OCI-LY3 (cell line): Measurements from ENCODE around the gene RPS16.

Experiments used
- H2AFZ ChIP-seq: fragments of 200-600, 300-600 bp; shearing (Covaris generic); 2 replicates; pipeline ENCODE4 v1.6.0; 2014; ENCODE audit warnings: antibody characterized with exemption, low read depth, low read length
- H3K27ac ChIP-seq: fragments of 200-600, 300-600 bp; sonication (generic); 2 replicates; pipeline ENCODE4 v1.5.1; 2014; ENCODE audit warnings: mild to moderate bottlenecking, low read length, moderate library complexity, mixed read lengths
- H3K27me3 ChIP-seq: fragments of 200-600, 300-600 bp; sonication (generic); 2 replicates; pipeline ENCODE4 v1.6.1; 2014; ENCODE audit warnings: low read depth, low read length, mixed read lengths
- H3K36me3 ChIP-seq: fragments of 200-600, 300-600 bp; sonication (generic); replicated peaks from 2 replicates; pipeline ENCODE3; 2014; ENCODE audit warnings: low read depth, low read length, mixed read lengths
- H3K4me1 ChIP-seq: fragments of 300-600, 200-600 bp; sonication (generic); 2 replicates; pipeline ENCODE4 v1.6.1; 2014; ENCODE audit warnings: low read length, mixed read lengths
- H3K4me2 ChIP-seq: fragments of 200-600, 300-600 bp; sonication (generic); 2 replicates; pipeline ENCODE4 v1.6.1; 2014; ENCODE audit warnings: low read length, mixed read lengths
- H3K4me3 ChIP-seq: fragments of 300-600, 200-600 bp; sonication (generic); 2 replicates; pipeline ENCODE4 v1.5.1; 2014; ENCODE audit warnings: antibody characterized with exemption, mild to moderate bottlenecking, low read length, moderate library complexity
- H3K79me2 ChIP-seq: fragments of 300-600, 200-600 bp; shearing (Covaris generic); 2 replicates; pipeline ENCODE4 v1.6.1; 2014; ENCODE audit warnings: mild to moderate bottlenecking, low read length, mixed read lengths
- H3K9ac ChIP-seq: fragments of 300-600, 200-600 bp; shearing (Covaris generic); 2 replicates; pipeline ENCODE4 v1.6.0; 2014; ENCODE audit warnings: mild to moderate bottlenecking, low read length, moderate library complexity
- H3K9me3 ChIP-seq: fragments of 200-600, 300-600 bp; shearing (Covaris generic); 2 replicates; pipeline ENCODE4 v1.6.1; 2014; ENCODE audit warnings: low read length, mixed read lengths; ENCODE audit not compliant: insufficient read depth
- H4K20me1 ChIP-seq: fragments of 200-600, 300-600 bp; sonication (generic); 2 replicates; pipeline ENCODE4 v1.6.1; 2016; ENCODE audit warnings: low read length, mixed read lengths; ENCODE audit not compliant: insufficient read depth
- EZH2phosphoT487 ChIP-seq: fragments of 200-600 bp; shearing (Covaris generic); IDR thresholded peaks from 2 replicates; pipeline ENCODE4 v1.6.1; 2018; ENCODE audit warnings: antibody characterized with exemption, mixed run types, low read depth
- TF ChIP-seq, protein P1 (sequence below): fragments of 200-600, 300-600 bp; sonication (generic); IDR thresholded peaks from 2 replicates; pipeline ENCODE4 v1.5.1; 2014; ENCODE audit warnings: antibody characterized with exemption, low read length, low read depth

RPS16 gene

DNA sequence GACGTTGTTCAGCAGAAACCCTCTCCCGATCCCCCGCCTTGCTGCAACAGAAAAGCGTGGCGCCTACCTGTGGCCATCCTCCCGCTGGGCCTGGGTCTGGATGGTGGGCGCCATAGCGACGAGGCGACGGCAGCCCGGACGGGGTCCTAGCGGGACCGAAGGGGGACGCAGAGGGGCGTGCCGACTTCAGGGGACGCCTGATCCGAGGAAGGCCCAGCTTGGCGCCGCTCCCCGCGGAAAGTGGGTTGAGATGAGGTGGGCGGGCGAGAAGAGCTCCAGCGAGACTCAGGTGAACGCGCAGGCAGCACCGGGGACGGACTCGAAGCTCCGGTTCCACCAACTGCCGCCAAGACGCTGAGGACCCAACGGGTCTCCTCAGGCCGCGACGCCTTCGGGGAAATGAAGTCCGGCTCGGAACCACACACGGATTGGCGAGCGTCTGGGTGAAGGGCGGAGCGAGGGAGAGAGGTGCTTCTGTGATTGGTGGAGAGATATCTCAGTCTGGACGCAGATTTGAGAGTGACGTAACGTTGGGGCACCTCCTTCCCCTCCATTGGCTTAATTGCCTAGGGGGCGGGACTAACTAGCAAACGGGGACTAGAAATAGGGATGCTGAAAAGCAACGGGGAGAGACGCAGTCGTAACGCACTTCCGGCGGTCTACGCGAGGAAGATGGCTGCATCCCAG is 44.9 kb downstream of the RPS16 start, which contains the start of the genes MED29 and PAF1:
MED29 (plus strand) TSS at position 628 of the 687 bp plus-strand sequence; CDS start at position 673, 45 bp downstream.
PAF1 (minus strand) TSS at position 356 of the 687 bp plus-strand sequence; CDS start at position 114, 242 bp downstream.
- Histone ChIP-seq H4K20me1 (no peaks in the 10 kb centered on the region), H2AFZ (peak within 1 kb of the TSS; percentile 63), H3K9me3 (no peaks in the 10 kb centered on the region), H3K27ac (peak within 1 kb of the TSS; percentile 82), H3K4me3 (peak within 1 kb of the TSS; percentile 90), H3K9ac (peak within 1 kb of the TSS; percentile 88), H3K36me3 (peaks cover 39% of the 10 kb centered on the region), H3K79me2 (peaks cover 35% of the 10 kb centered on the region), H3K4me2 (peak within 1 kb of the TSS; percentile 89), H3K4me1 (peaks cover 11% of the 10 kb centered on the region), H3K27me3 (no peaks in the 10 kb centered on the region)
- TF ChIP-seq, protein P1, sequence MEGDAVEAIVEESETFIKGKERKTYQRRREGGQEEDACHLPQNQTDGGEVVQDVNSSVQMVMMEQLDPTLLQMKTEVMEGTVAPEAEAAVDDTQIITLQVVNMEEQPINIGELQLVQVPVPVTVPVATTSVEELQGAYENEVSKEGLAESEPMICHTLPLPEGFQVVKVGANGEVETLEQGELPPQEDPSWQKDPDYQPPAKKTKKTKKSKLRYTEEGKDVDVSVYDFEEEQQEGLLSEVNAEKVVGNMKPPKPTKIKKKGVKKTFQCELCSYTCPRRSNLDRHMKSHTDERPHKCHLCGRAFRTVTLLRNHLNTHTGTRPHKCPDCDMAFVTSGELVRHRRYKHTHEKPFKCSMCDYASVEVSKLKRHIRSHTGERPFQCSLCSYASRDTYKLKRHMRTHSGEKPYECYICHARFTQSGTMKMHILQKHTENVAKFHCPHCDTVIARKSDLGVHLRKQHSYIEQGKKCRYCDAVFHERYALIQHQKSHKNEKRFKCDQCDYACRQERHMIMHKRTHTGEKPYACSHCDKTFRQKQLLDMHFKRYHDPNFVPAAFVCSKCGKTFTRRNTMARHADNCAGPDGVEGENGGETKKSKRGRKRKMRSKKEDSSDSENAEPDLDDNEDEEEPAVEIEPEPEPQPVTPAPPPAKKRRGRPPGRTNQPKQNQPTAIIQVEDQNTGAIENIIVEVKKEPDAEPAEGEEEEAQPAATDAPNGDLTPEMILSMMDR, result no peak; the same call in 1 of the 2 replicates
- TF ChIP-seq EZH2phosphoT487, result no peak

DNA sequence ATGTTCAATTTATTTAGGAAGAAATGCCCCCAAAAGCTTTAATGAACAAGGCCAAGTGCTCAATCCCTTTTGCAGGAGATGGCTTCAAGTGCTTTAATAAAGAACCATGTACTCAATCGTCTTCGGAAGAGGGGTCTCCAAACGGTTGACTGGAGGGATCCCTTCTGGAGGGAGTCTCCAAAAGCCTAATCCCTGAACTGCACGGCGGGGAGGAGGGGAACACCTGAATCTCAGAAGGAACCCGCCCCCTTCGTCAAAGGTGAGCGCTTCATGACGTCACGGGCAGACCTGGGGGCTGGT is 45.3 kb downstream of the RPS16 start:
- Histone ChIP-seq H2AFZ (peak overlapping the region; percentile 54; the same call in 1 of the 2 replicates), H3K79me2 (peaks cover 35% of the 10 kb centered on the region), H3K4me3 (peak overlapping the region; percentile 78), H3K27ac (peak overlapping the region; percentile 82), H3K4me1 (peaks cover 11% of the 10 kb centered on the region), H3K9ac (peak overlapping the region; percentile 86), H3K36me3 (peaks cover 43% of the 10 kb centered on the region), H3K9me3 (no peaks in the 10 kb centered on the region), H3K27me3 (no peaks in the 10 kb centered on the region), H4K20me1 (no peaks in the 10 kb centered on the region), H3K4me2 (peak overlapping the region; percentile 89)
- TF ChIP-seq, protein P1, result no peak
- TF ChIP-seq EZH2phosphoT487, result no peak

DNA sequence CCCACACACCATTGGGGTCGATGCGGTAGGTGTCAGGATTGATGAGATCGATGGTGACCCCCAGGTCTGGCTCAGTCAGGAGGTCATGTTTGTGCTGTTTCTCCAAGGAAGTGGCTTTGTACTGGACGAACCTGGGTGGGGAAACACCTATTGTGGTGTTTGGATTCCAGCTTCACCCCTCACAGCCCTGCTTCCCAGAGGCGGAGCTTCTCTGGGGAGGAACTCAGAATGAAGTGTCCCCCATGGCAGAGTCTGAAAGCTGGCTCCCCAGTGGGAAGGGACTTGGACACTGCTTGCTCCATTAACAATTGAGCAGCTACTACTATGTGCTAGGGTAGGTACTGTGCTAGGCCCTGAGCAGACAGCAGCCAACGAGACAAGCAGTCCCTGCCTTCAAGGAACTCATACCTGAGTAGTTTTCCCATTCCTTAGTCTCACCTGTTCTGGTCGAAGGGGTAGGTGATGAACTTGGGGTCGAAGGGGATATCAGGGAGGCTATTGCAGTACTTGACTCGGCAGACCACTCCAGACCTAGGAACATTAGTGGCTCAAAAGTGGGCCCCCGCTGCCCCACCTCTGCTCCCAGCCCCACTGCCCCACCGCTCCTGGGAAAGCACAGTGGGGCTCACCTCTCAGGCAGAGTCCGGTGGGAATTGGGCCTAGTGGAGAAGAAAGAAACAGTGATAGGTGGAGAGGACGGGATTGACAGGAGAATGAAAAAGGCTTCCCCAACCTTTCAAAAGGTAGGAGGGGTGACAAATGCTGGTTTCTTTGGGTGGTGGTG is 45.9 kb downstream of the RPS16 start:
- H3K9me3 ChIP-seq, result no peaks in the 10 kb centered on the region
- H3K36me3 ChIP-seq, result peaks cover 41% of the 10 kb centered on the region

More for the DNA sequence above, 45.9 kb downstream of the RPS16 start:
- H3K27me3 ChIP-seq, result no peaks in the 10 kb centered on the region
- peaks cover 35% of the 10 kb centered on the region for H3K79me2 ChIP-seq
- peaks cover 11% of the 10 kb centered on the region for H3K4me1 ChIP-seq
- H3K4me2 ChIP-seq, result peak overlapping the region; percentile 89
- peak overlapping the region; percentile 78 for H3K4me3 ChIP-seq
- H3K9ac ChIP-seq, result peak overlapping the region; percentile 86
- TF ChIP-seq, protein P1, result no peak
- H4K20me1 ChIP-seq, result no peaks in the 10 kb centered on the region
- peak overlapping the region; percentile 82 for H3K27ac ChIP-seq
- no peak overlapping the region for H2AFZ ChIP-seq
